ENCODE data around the gene CD58.
A peak's percentile ranks its signal among the peaks of the same experiment; 100 is the strongest.

Gene CD58

GRCh38 chr1:116531917-116532316 is 38.9 kb downstream of the CD58 start (continued):
- no peak for TF ChIP-seq CSRNP3 (CRISPR knock-in tag; IDR thresholded peaks at IDR 0.05)
- no peak for TF ChIP-seq TOX (CRISPR knock-in tag; IDR thresholded peaks at IDR 0.05; ENCODE audit: borderline replicate concordance)
- no peak for TF ChIP-seq PATZ1 (CRISPR knock-in tag; IDR thresholded peaks at IDR 0.05; ENCODE audit: borderline replicate concordance)
- TF ChIP-seq ZNF70 (CRISPR knock-in tag; IDR thresholded peaks at IDR 0.05), result no peak

- no peak; the same call in 1 of the 3 replicates for ATAC-seq
- TF ChIP-seq RARB (CRISPR knock-in tag; IDR thresholded peaks at IDR 0.05) (no peak), POU6F1 (CRISPR knock-in tag; IDR thresholded peaks at IDR 0.05; ENCODE audit: borderline replicate concordance, low read depth) (no peak), ZNF70 (CRISPR knock-in tag; IDR thresholded peaks at IDR 0.05) (no peak), SNAI2 (CRISPR knock-in tag; IDR thresholded peaks at IDR 0.05) (no peak), PPARA (CRISPR knock-in tag; IDR thresholded peaks at IDR 0.05; ENCODE audit: borderline replicate concordance) (no peak)
These were observed 41.1 kb downstream of the CD58 start for GRCh38 chr1:116529681-116530080.

GRCh38 chr1:116529199-116529631 is 41.6 kb downstream of the CD58 start:
- peak; percentile 24; the same call in 1 of the 2 replicates for TF ChIP-seq ISL1 (CRISPR knock-in tag; IDR thresholded peaks at IDR 0.05)
- TF ChIP-seq POU6F1 (CRISPR knock-in tag; IDR thresholded peaks at IDR 0.05; ENCODE audit: borderline replicate concordance, low read depth), result no peak
- ATAC-seq, result peak; percentile 76

- TF ChIP-seq PATZ1 (CRISPR knock-in tag; IDR thresholded peaks at IDR 0.05; ENCODE audit: borderline replicate concordance) (no peak), SNAI2 (CRISPR knock-in tag; IDR thresholded peaks at IDR 0.05) (no peak), BACH2 (CRISPR knock-in tag; IDR thresholded peaks at IDR 0.05; ENCODE audit: borderline replicate concordance) (no peak), OSR1 (CRISPR knock-in tag; IDR thresholded peaks at IDR 0.05) (no peak), TCF4 (CRISPR knock-in tag; IDR thresholded peaks at IDR 0.05; ENCODE audit: borderline replicate concordance) (no peak), ZFP30 (CRISPR knock-in tag; IDR thresholded peaks at IDR 0.05) (no peak), ZNF70 (CRISPR knock-in tag; IDR thresholded peaks at IDR 0.05) (no peak), ZNF8 (CRISPR knock-in tag; IDR thresholded peaks at IDR 0.05) (no peak), ARNTL (CRISPR knock-in tag; IDR thresholded peaks at IDR 0.05; ENCODE audit: borderline replicate concordance, low read depth) (no peak)
- no peak for ATAC-seq
These were observed 42.3 kb downstream of the CD58 start for GRCh38 chr1:116528329-116529083.

GRCh38 chr1:116525440-116525839 is 45.4 kb downstream of the CD58 start:
- ATAC-seq, result no peak
- TF ChIP-seq ZFP3 (CRISPR knock-in tag; IDR thresholded peaks at IDR 0.05) (no peak), RARB (CRISPR knock-in tag; IDR thresholded peaks at IDR 0.05) (no peak), CSDC2 (CRISPR knock-in tag; IDR thresholded peaks at IDR 0.05) (no peak), PPARA (CRISPR knock-in tag; IDR thresholded peaks at IDR 0.05; ENCODE audit: borderline replicate concordance) (no peak), POU6F1 (CRISPR knock-in tag; IDR thresholded peaks at IDR 0.05; ENCODE audit: borderline replicate concordance, low read depth) (no peak), ISL1 (CRISPR knock-in tag; IDR thresholded peaks at IDR 0.05) (no peak), TCF4 (CRISPR knock-in tag; IDR thresholded peaks at IDR 0.05; ENCODE audit: borderline replicate concordance) (no peak), ZFP30 (CRISPR knock-in tag; IDR thresholded peaks at IDR 0.05) (no peak), ESRRG (CRISPR knock-in tag; IDR thresholded peaks at IDR 0.05) (no peak), CREB5 (CRISPR knock-in tag; IDR thresholded peaks at IDR 0.05; ENCODE audit: low read depth) (no peak)
